Measurements from ENCODE around the gene PPP2R2B. TPM values are rescaled to one million over a fixed set of nuclear protein-coding genes. Genes with fewer than 3 reads are reported as not detected.

PPP2R2B gene
- total and polyA plus RNA-seq, 2 of the 4 experiments (the other 2 are of a cell fraction), result not detected

DNA sequence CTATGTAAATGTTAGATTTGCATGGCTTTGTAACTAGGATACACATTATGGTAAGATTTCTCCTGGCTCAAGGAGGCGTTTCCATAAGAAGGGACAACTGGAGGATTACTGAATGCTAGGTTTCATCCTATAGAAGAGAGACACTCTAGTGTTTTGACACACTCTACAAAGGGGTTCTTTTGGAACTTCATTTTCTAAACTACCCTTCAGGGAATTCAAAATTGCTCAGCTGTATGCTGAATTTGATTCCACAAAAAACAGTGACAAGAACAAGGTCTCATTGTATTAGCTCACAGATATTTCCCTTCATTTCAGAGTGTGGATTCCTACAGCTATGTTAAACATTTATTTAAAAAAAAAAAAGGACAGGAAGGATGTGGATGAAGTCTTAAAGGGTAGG lies 151.7 kb downstream of the PPP2R2B start:
- Histone ChIP-seq H4K5ac (ENCODE audit: low read depth, low read length) (no peak overlapping the region), H2BK5ac (ENCODE audit: low read depth, low read length, poor library complexity, severe bottlenecking) (no peak overlapping the region), H2AK5ac (ENCODE audit: low read depth, low read length) (no peak overlapping the region), H2AK9ac (replicated peaks; ENCODE audit: low read depth, low read length, poor library complexity) (no peak overlapping the region), H3K36me3 (ENCODE audit: control insufficient read depth, insufficient read depth, low read length) (no peaks in the 10 kb centered on the region), H3K14ac (replicated peaks; ENCODE audit: low read depth, low read length) (no peak overlapping the region), H2AFZ (replicated peaks; ENCODE audit: low read length, poor library complexity) (no peak overlapping the region), H3K4me2 (ENCODE audit: low read depth, low read length) (no peak overlapping the region), H3K4me1 (ENCODE audit: control insufficient read depth, insufficient read depth, low read length) (no peaks in the 10 kb centered on the region), H4K20me1 (ENCODE audit: insufficient read depth, low read length) (no peaks in the 10 kb centered on the region), H2BK15ac (ENCODE audit: low read depth, low read length) (no peak overlapping the region), H3K4ac (ENCODE audit: low read depth, low read length) (no peak overlapping the region), H3K9ac (ENCODE audit: low read depth, low read length) (no peak overlapping the region), H3K23ac (ENCODE audit: low read depth, low read length) (no peak overlapping the region), H4K8ac (ENCODE audit: low read depth in 2 of 2, low read length in 2 of 2) (no peak overlapping the region), H2BK120ac (ENCODE audit: low read depth, low read length) (no peak overlapping the region), H4K91ac (ENCODE audit: insufficient read depth, low read depth, low read length) (no peak overlapping the region), H3K27ac (ENCODE audit: insufficient read depth, low read length) (no peak overlapping the region), H3K56ac (ENCODE audit: extremely low read depth, insufficient read depth, low read length) (no peak overlapping the region), H2BK20ac (ENCODE audit: low read depth, low read length) (no peak overlapping the region), H3K27me3 (ENCODE audit: control insufficient read depth, insufficient read depth, low read length) (no peaks in the 10 kb centered on the region), H3K9me3 (ENCODE audit: control insufficient read depth, insufficient read depth, low read length) (peaks cover 5% of the 10 kb centered on the region; the same call in 1 of the 2 replicates), H3K79me1 (ENCODE audit: low read depth in 1 of 2, low read length in 2 of 2) (no peaks in the 10 kb centered on the region), H3K18ac (ENCODE audit: low read depth, low read length) (no peak overlapping the region), H3K9me1 (ENCODE audit: insufficient read depth, low read length) (no peaks in the 10 kb centered on the region), H3K4me3 (ENCODE audit: insufficient read depth, low read depth, low read length) (no peak overlapping the region)
- in situ Hi-C loops (cut with MboI; ENCODE audit: low sequenced_read_pairs) (no loop called here), intact Hi-C loops (cut with micrococcal nuclease) (no loop called here), dilution Hi-C loops (cut with HindIII; ENCODE audit: low sequenced_read_pairs, unreplicated experiment) (no loop called here)
- no CpG with 5 or more reads among the region's 1 CpG for WGBS, 2 experiments (ENCODE audit: extremely low coverage in 2 of 2, insufficient read length in 1 of 2)
- ATAC-seq (ENCODE audit: low read depth) (no peak), DNase-seq (no peak)
- CTCF ChIA-PET, result interaction anchor here (0.6 kb wide), 2 partner anchors 22 to 23 kb away, joined by 3 to 4 read pairs; no protein-coding TSS in a partner anchor
- POLR2A ChIA-PET (ENCODE audit: unreplicated experiment), result no interaction called here
- no peak for TF ChIP-seq POLR2A (IDR thresholded peaks at IDR 0.05; ENCODE audit: low read depth, low read length)
- TF ChIP-seq BHLHE40 (IDR thresholded peaks at IDR 0.05; ENCODE audit: low read depth, low read length), result no peak
- TF ChIP-seq NFE2L2 (IDR thresholded peaks at IDR 0.05; ENCODE audit: low read depth, low read length), result no peak
- TF ChIP-seq, protein P1, sequence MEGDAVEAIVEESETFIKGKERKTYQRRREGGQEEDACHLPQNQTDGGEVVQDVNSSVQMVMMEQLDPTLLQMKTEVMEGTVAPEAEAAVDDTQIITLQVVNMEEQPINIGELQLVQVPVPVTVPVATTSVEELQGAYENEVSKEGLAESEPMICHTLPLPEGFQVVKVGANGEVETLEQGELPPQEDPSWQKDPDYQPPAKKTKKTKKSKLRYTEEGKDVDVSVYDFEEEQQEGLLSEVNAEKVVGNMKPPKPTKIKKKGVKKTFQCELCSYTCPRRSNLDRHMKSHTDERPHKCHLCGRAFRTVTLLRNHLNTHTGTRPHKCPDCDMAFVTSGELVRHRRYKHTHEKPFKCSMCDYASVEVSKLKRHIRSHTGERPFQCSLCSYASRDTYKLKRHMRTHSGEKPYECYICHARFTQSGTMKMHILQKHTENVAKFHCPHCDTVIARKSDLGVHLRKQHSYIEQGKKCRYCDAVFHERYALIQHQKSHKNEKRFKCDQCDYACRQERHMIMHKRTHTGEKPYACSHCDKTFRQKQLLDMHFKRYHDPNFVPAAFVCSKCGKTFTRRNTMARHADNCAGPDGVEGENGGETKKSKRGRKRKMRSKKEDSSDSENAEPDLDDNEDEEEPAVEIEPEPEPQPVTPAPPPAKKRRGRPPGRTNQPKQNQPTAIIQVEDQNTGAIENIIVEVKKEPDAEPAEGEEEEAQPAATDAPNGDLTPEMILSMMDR (conservative IDR thresholded peaks at IDR 0.05; ENCODE audit: low read depth, low read length), result no peak
- no peak for TF ChIP-seq MXI1 (IDR thresholded peaks at IDR 0.05; ENCODE audit: borderline replicate concordance, low read depth, low read length)
- no peak for TF ChIP-seq RAD21 (IDR thresholded peaks at IDR 0.05; ENCODE audit: low read length)
- no peak for TF ChIP-seq RFX5 (IDR thresholded peaks at IDR 0.05; ENCODE audit: low read depth, low read length)
- TF ChIP-seq, protein P2, sequence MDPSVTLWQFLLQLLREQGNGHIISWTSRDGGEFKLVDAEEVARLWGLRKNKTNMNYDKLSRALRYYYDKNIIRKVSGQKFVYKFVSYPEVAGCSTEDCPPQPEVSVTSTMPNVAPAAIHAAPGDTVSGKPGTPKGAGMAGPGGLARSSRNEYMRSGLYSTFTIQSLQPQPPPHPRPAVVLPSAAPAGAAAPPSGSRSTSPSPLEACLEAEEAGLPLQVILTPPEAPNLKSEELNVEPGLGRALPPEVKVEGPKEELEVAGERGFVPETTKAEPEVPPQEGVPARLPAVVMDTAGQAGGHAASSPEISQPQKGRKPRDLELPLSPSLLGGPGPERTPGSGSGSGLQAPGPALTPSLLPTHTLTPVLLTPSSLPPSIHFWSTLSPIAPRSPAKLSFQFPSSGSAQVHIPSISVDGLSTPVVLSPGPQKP (IDR thresholded peaks at IDR 0.05; ENCODE audit: borderline replicate concordance, low read depth, low read length), result no peak
- no peak for TF ChIP-seq RCOR1 (IDR thresholded peaks at IDR 0.05; ENCODE audit: insufficient replicate concordance, low read length)
- TF ChIP-seq, protein P3, sequence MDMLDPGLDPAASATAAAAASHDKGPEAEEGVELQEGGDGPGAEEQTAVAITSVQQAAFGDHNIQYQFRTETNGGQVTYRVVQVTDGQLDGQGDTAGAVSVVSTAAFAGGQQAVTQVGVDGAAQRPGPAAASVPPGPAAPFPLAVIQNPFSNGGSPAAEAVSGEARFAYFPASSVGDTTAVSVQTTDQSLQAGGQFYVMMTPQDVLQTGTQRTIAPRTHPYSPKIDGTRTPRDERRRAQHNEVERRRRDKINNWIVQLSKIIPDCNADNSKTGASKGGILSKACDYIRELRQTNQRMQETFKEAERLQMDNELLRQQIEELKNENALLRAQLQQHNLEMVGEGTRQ (IDR thresholded peaks at IDR 0.05; ENCODE audit: low read depth, low read length), result no peak
- TF ChIP-seq CEBPB (IDR thresholded peaks at IDR 0.05; ENCODE audit: low read depth, low read length), result no peak
- no TSS peak for BruUV-seq (replicated peaks)
